SH-SY5Y (cell line): ENCODE results near the gene ADM5.

Experiments used
- GATA2 ChIP-seq: IDR thresholded peaks from 2 replicates; pipeline ENCODE4 v1.6.1; 2011; ENCODE audit warnings: mild to moderate bottlenecking, low read depth, low read length
- GATA3 ChIP-seq: IDR thresholded peaks from 2 replicates; pipeline ENCODE4 v1.6.1; 2011; ENCODE audit warnings: low read depth, mild to moderate bottlenecking, low read length, moderate library complexity

DNA sequence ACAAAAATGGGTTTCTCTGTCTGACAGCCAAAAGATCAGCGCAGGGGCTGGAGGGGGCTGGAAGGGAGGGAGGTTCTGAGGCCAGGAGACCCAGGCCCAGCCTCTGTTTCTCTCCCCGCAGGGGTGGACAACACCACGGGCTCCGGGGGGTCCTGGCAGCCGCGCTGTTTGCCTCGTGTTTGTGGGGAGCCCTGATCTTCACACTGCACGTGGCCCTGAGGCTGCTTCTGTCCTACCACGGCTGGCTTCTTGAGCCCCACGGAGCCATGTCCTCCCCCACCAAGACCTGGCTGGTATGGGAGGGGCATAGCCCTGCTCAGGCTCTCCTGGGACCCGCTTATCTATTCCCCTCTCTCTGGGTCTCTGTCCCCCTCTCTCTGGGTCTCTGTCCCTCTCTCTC, 11.2 kb downstream of the ADM5 start:
- no peak for TF ChIP-seq GATA3
- no peak for TF ChIP-seq GATA2
